Pancreas (tissue), 10 donors: ENCODE results near the gene SPARCL1. TPM values are rescaled to one million over a fixed set of nuclear protein-coding genes. Genes with fewer than 3 reads are reported as not detected.

Source experiments
- ATAC-seq, 4 donors: fragments of 200-7000 bp; cut with Tn5 transposase; one replicate each; pipeline versions ENCODE4 v1.8.0 to v1.9.1; 2020; ENCODE audit warnings: mild to moderate bottlenecking in 4 of 4, moderate library complexity in 4 of 4
- DNase-seq, 6 donors: peaks; one replicate each; pipeline ENCODE4 v3.0.0-alpha.2; 2020
- FAIRE-seq: peaks from 2 replicates; lab custom pipeline; 2012; peaks lifted over from hg19 to GRCh38; lab: Jason Lieb, UNC
- H3K27ac ChIP-seq, 4 donors: fragments of 200-600 bp; sonication (generic); 1 replicate in 3 of 4; 2 replicates in 1 of 4; pipeline versions ENCODE4 v1.5.0 to v1.8.0; 2020
- H3K27me3 ChIP-seq, 4 donors: fragments of 200-600 bp; one replicate each; pipeline ENCODE4 v1.8.0; 2021
- H3K36me3 ChIP-seq, 3 donors: fragments of 200-600 bp; sonication (generic) in 1 of 3; one replicate each; pipeline versions ENCODE4 v1.5.0 to v1.8.0; 2020 to 2021
- H3K4me1 ChIP-seq, 3 donors: fragments of 200-600 bp; one replicate each; pipeline ENCODE4 v1.8.0; 2021
- H3K4me3 ChIP-seq, 4 donors: fragments of 200-600 bp; sonication (generic) in 2 of 4; one replicate each; pipeline versions ENCODE4 v1.5.0 to v1.8.0; 2020 to 2021
- H3K9me3 ChIP-seq, 4 donors: fragments of 200-600 bp; one replicate each; pipeline ENCODE4 v1.8.0; 2021
- WGBS, 2 donors: extraction: QIAGEN DNeasy Blood & Tissue Kit; methylation state at CpG; one replicate each; pipeline ENCODE4 v1.1.7; 2013; 5-methylcytosine and 5-hydroxymethylcytosine counted together
- intact Hi-C, 3 donors: fragments of 100-400 bp; cut with DNase I; formaldehyde crosslinking; loops; one replicate each; pipeline versions ENCODE4 v1.11.1 to v1.14.2; 2022
- polyA plus RNA-seq, 2 donors: library from polyadenylated mRNA; stranded (reverse); fragments of 200-250 nt; gene quantifications; one replicate each; pipeline ENCODE4 v1.2.3, GENCODE V29; 2013
- total RNA-seq, 6 donors: library from RNA; stranded (reverse); fragmentation: NEBNext Ultra II Directional in 4 of 6; extraction: Animal tissue kit (Norgen Biotek cat#: 25700) in 4 of 6; gene quantifications; one replicate each; pipeline versions ENCODE4 v1.2.1 to v1.2.4, GENCODE V29; 2021 to 2023
- TF ChIP-seq, protein P1 (sequence below), 4 donors: fragments of 200-600 bp; sonication (generic) in 3 of 4; IDR thresholded peaks; one replicate each; pipeline versions ENCODE4 v1.5.0 to v1.8.0; 2021; ENCODE audit warnings: antibody characterized with exemption in 4 of 4
- donor health status: healthy with polysubstance abuse.
- donor health status: DM: no; HTN: no; CAD: no; lungs with moderate emphysema.
- donor health status: DM: no; HTN: no; CAD: no.
- donor health status: control.
- donor health status: control.
- donor health status: Bipolar disorder and iron deficiency.
- donor health status: DM: yes; HTN: yes; CAD: no.
- donor health status: DM: no; HTN: no; CAD: no.
- donor health status: DM: no; HTN: no; CAD: no.
- donor health status: DM: yes; HTN: yes; CAD: no.

Gene SPARCL1
- total and polyA plus RNA-seq, 8 donors = 19.6 to 77.0 (median 34.6) TPM

DNA sequence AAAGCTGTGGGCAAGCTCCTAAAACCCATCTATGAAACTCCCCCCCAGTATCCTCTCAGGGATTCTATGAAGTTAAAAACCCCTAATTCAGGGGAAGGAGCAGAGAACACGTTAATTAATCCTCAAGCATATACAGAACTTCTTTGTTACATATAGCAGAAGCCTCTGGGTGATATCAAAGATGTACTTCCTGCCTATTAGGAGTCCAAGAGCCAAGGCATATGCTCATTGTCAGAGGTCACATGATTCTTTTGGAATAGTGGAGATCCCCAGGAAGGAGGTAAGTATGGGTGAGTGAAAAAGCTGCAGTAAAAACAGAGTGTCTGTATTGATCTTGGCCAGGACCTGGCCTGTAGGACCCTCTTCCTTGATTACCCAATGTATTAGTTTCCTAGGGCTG, 2.9 kb upstream of the SPARCL1 start:
- no peak overlapping the region for H3K4me3 ChIP-seq

DNA sequence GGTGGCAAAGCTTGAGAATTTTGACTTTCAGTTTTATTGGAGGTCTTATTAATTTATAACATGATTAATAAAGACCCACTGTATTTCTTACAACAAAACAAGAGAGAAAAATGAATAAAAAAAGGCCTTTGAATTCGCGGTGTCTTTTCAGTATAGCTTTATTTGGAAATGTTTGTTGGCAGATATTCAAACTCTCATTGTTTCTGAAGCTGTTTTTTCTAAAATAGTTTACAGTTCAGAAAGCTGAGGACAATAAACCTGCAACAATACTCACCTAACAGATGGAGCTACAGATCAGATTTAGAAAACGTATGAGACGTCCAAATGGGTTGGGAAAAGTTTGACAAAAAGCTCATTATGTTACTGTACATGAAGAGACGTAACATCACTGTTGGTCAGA, 2.4 kb upstream of the SPARCL1 start:
- Histone ChIP-seq H3K36me3 (no peaks in the 10 kb centered on the region), H3K9me3 (no peaks in the 10 kb centered on the region), H3K27me3 (no peaks in the 10 kb centered on the region), H3K4me3 (no peak overlapping the region), H3K27ac (no peak overlapping the region), H3K4me1 (peaks cover 0 to 9% (median 0%) of the 10 kb centered on the region in 3 donors)
- no peak for DNase-seq
- 72 to 73% methylated on average over 5 of the region's 5 CpGs for WGBS, 2 donors
- intact Hi-C loops = no loop called here
- no peak for ATAC-seq
- no peak for FAIRE-seq
- TF ChIP-seq, protein P1, sequence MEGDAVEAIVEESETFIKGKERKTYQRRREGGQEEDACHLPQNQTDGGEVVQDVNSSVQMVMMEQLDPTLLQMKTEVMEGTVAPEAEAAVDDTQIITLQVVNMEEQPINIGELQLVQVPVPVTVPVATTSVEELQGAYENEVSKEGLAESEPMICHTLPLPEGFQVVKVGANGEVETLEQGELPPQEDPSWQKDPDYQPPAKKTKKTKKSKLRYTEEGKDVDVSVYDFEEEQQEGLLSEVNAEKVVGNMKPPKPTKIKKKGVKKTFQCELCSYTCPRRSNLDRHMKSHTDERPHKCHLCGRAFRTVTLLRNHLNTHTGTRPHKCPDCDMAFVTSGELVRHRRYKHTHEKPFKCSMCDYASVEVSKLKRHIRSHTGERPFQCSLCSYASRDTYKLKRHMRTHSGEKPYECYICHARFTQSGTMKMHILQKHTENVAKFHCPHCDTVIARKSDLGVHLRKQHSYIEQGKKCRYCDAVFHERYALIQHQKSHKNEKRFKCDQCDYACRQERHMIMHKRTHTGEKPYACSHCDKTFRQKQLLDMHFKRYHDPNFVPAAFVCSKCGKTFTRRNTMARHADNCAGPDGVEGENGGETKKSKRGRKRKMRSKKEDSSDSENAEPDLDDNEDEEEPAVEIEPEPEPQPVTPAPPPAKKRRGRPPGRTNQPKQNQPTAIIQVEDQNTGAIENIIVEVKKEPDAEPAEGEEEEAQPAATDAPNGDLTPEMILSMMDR (IDR thresholded peaks at IDR 0.05) = no peak

More for the DNA sequence above, 2.9 kb upstream of the SPARCL1 start:
- H3K4me1 ChIP-seq = peaks cover 0 to 9% (median 0%) of the 10 kb centered on the region in 3 donors
- no peaks in the 10 kb centered on the region for H3K9me3 ChIP-seq
- FAIRE-seq (no peak), ATAC-seq (no peak), DNase-seq (no peak)
- 86 to 91% methylated on average over 1 of the region's 1 CpG for WGBS, 2 donors
- H3K27me3 ChIP-seq = no peaks in the 10 kb centered on the region
- intact Hi-C loops = no loop called here
- H3K36me3 ChIP-seq = no peaks in the 10 kb centered on the region
- TF ChIP-seq, protein P1 (IDR thresholded peaks at IDR 0.05) = no peak
- H3K27ac ChIP-seq = no peak overlapping the region

DNA sequence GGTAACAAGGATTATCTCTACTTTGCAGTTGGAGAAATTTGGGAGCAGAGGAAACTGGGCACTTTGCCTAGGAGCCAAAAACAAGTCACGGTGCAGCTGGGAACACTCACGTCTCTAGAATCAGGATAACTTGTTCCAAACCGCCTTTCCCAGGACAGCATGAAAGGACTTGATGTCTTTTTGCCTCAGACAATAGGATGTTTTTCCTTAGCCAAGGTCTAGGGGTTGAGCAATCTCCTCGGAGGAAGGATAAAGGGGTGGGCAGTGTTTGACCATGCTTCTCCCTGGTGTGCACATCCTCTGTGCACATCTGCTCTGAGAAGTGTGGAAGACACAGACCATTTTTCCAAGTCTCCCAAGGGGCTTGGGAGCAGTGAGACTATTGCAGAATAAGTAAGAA, 1.7 kb upstream of the SPARCL1 start:
- intact Hi-C loops = no loop called here
- FAIRE-seq (no peak), DNase-seq (peak in 1 of 6 donors; percentile 6), ATAC-seq (peak in 3 of 4 donors; percentile 25 to 64 (median 44))
- Histone ChIP-seq H3K27ac (no peak overlapping the region), H3K36me3 (no peaks in the 10 kb centered on the region), H3K4me1 (peaks cover 0 to 9% (median 0%) of the 10 kb centered on the region in 3 donors), H3K27me3 (no peaks in the 10 kb centered on the region), H3K4me3 (no peak overlapping the region), H3K9me3 (no peaks in the 10 kb centered on the region)
- TF ChIP-seq, protein P1 (IDR thresholded peaks at IDR 0.05) = no peak
- WGBS, 2 donors = 46 to 47% methylated on average over 4 of the region's 4 CpGs

DNA sequence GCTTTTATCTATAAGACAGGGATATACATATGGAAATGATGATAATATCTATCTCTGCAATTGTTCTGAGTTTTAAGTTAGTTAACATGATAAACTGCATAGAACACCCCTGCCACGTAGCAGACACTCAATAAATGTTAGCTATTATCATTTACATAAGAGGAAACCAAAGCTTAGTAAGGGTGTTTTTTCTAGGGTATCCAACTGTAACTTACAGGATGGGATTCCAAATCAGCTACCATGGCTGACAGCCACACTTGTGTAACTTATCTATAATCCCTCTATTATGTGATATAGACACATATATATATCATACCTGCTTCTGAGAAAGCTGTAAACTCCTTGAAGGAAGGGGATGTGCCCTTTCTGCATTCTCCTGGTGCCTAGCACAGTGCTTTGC, 1.1 kb upstream of the SPARCL1 start:
- H3K36me3 ChIP-seq = no peaks in the 10 kb centered on the region
- no peak overlapping the region for H3K27ac ChIP-seq
- no peaks in the 10 kb centered on the region for H3K9me3 ChIP-seq
- H3K4me3 ChIP-seq = no peak overlapping the region
- ATAC-seq = no peak
- no peak for FAIRE-seq
- peaks cover 0 to 9% (median 0%) of the 10 kb centered on the region in 3 donors for H3K4me1 ChIP-seq
- no peak for DNase-seq
- 73 to 83% methylated on average over 1 of the region's 1 CpG for WGBS, 2 donors
- intact Hi-C loops = no loop called here
- no peaks in the 10 kb centered on the region for H3K27me3 ChIP-seq
- TF ChIP-seq, protein P1 (IDR thresholded peaks at IDR 0.05) = no peak

DNA sequence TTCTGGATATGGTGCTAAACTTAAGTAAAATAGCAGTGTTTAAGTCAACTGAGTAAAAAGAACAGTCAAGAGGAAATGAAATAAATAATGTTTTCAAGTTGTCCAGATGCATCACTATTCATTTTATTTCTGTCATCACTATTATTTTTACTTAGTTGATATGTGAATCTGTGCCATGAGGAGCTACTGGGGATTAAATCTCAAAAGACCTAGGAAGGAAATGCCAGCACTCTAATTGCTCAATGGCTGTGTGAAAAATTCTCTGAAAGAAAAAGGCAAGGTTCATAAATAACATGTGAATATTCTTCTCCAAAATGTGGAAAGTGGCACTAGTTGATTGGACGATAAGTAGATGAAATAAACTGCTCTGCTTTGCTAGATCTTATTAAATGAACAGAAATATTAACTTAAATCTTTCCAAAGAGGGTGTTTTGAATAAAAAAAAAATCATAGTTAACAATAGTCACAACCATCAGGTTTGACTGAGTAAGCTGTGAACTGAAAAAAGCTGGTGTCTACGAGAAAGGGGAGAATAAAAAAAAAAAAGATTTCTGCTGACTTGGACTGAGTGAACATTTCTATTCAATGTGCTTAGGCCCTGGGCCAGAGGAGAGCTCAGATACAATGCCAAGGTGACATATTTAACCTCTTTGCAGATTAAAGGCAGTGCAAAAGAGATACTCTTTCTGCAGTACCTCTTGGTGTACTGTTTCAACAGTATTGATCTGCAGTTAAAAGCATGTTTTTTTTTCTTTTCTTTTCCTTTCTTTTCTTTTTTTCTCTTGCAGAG, 1.6 kb downstream of the SPARCL1 start:
- TF ChIP-seq, protein P1 (IDR thresholded peaks at IDR 0.05) = no peak
- intact Hi-C loops = no loop called here
- no peak for DNase-seq
- 16 to 29% methylated on average over 2 of the region's 2 CpGs for WGBS, 2 donors
- peak in 3 of 4 donors; percentile 62 to 86 (median 83) for ATAC-seq
- peak overlapping the region in 2 of 4 donors; percentile 48 to 51 for H3K27ac ChIP-seq
- no peak for FAIRE-seq
- H3K9me3 ChIP-seq = no peaks in the 10 kb centered on the region
- no peaks in the 10 kb centered on the region for H3K27me3 ChIP-seq
- H3K36me3 ChIP-seq = no peaks in the 10 kb centered on the region
- H3K4me1 ChIP-seq = peaks cover 0 to 9% (median 0%) of the 10 kb centered on the region in 3 donors
- H3K4me3 ChIP-seq = peak overlapping the region in 2 of 4 donors; percentile 0 to 14
